GM18519 (cell line): Measurements from ENCODE around the gene WDR33.
A peak's percentile ranks its signal among the peaks of the same experiment; 100 is the strongest.

Source experiments
- ATAC-seq: cut with Tn5 transposase; IDR thresholded peaks from one replicate; pipeline ENCODE4 v1.9.1; 2021; ENCODE audit warnings: mild to moderate bottlenecking, moderate library complexity; ENCODE audit not compliant: unreplicated experiment, low FRiP score

The WDR33 gene

DNA sequence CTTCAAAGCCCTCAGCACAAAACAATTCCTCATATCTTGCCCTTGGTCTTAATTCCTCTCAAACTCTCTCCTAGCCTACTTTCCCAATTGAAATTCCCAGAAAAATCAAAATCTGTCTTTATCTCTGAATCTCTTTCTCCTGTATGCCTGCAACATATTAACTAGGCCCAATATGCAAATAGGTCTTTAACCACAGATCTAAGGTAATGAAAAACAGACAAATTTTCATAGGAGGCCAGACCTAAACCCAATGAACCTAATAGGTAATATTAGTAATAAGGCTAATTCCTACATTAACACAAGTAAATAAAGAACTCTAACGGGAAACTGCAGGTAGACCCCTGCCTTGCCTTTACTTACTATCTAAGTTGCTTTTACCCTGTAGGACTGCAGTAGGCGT is 41.4 kb downstream of the WDR33 start:
- no peak for ATAC-seq

DNA sequence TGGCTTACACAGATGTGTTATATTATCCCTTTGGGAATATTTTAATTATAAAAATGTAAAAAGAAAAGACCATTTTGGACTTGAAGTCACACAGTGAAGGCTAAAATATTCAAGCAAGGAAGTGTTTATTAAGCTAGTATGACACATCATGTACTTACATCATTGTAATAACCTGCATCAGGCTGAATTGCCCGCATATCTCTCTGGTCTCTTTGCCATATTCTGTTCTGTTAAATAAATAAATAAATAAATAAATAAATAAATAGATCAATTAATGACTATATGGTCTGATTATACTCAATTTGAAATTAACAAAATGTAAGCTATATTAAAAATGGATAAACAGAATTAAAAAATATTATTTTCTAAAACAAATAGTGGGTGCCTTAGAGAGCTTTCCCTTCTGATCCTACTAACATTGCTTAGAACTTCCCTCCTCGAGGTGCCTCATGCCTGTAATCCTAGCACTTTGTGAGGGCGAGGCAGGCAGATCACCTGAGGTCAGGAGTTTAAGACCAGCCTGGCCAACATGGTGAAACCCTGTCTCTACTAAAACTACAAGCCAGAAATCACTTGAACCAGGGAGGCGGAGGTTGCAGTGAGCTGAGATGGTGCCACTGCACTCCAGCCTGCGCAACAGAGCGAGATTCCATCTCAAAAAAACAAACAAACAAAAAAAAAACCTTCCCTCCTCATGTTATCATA is 42.0 kb downstream of the WDR33 start:
- no peak for ATAC-seq

DNA sequence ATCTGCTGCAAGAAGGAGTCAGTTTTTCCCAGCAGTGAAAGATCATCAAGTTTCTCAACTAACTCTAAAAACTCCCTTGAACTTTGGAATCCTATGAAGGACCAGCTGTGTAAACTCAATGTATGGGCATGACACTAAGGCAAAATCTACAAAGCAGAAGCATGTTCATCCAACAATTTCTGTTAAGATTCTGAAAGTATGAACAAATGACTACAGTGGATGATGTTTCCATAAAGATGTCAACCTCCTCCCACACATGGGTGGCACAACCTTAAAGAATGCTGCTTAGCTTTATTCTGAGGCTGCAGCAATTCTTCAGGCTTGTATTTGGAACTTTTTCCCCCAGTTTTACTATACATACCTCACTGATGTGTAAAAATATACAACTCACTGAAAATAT is 47.2 kb downstream of the WDR33 start:
- ATAC-seq: no peak

DNA sequence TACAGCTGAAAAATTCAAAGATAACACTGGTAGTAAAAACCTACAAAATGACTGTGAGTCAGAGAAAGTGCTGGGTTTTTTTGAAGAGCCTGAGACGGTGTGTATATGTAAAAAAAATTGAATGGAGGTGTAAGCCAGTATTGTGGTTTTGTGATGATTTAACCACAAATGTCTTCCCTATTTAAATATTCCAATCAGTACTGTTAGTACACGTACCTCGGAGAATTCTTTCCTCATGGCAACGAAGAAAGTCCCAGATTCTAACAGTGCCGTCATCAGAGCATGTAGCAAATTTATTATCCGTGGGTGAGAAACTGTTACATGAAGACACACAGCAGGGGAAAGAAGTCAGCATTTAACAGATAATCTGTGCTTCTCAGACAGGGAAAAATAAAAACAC is 48.1 kb downstream of the WDR33 start:
- ATAC-seq: no peak

DNA sequence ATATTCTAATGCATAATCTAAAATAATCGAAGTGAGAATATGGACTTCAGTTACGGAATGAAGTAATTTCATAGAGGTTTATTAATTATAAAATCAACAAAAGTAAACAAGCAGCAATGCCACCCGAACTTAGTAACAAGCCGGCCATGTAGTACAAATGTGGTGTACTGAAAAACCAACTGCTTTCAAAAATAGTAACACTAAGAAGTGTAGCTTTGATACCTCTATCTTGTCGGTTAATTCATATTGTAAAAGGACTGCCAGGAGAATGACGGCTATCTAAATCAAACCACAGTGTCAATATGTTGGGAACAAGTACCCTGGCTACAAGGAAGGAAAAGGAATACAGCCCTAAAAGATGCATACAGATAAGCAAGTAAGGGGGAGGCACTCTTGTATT is 48.5 kb downstream of the WDR33 start:
- no peak for ATAC-seq

DNA sequence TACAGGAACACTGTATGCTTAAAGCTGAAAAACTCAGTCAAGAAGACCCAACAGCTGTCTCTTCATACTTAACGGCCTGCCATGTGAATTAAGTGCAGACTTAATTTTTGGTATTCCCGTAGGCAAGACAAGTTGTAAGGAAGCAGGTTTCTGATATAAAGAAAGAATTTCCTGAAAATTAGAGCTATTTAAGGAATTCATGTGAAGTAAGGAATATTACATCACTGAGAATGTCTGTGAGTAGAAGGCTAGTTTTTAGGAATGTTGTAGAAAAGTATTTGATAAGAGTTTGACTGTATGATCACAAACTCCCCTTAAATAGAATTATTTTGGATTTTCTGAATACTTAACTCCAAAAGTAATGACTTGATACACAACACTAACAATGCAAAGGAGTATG is 51.0 kb downstream of the WDR33 start:
- ATAC-seq: no peak

DNA sequence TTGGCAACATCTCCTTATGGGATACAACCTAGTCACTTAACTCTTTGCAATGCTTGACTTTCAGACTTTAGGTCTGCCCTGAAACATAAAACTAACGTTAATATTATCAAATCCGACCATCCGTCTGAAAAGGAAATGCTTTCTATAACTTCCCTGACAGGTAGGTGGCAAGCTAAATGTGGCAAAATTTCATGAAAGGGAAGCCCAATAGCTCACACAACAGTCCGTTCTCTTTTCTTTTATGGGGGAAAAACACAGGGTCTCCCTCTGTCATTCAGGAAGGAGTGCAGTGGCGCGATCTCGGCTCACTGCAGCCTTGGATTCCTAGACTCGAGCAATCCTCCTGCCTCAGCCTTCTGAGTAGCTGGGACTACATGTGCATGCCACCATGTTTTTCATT is 56.8 kb downstream of the WDR33 start:
- no peak for ATAC-seq

DNA sequence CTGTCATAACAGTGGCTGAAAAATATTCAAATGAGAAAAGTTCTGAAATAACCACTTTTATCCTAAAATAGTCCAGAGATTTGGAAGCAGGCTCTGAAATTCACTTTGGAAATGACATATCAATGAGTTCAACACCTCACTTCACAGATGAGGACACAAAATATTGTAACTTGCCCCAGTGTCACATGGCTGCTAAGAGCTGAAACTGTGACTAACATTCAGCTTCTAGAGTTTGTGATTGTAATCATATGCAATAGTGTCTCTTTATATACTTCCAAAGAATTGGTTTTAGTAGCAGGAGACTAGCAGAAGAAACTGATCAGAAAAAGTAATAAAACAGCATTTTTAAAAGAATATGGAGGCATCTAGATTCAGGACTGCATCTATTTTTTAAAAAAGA is 57.6 kb downstream of the WDR33 start:
- ATAC-seq: no peak

DNA sequence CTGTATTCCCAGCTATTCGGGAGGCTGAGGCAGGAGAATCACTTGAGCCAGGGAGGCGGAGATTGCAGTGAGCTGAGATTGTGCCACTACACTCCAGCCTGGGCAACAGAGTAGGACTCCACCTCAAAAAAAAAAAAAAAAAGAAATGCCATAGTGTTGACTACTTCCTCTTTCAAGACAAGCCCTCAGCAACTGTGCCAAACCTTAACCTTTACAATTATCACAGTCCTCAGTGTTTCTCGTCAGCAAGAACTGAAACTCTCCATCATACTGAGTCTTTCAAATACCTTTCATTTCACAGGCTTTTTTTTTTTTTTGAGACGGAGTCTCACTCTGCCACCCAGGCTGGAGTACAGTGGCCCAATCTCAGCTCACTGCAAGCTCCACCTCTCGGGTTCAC is 61.4 kb downstream of the WDR33 start:
- peak; percentile 97 for ATAC-seq

DNA sequence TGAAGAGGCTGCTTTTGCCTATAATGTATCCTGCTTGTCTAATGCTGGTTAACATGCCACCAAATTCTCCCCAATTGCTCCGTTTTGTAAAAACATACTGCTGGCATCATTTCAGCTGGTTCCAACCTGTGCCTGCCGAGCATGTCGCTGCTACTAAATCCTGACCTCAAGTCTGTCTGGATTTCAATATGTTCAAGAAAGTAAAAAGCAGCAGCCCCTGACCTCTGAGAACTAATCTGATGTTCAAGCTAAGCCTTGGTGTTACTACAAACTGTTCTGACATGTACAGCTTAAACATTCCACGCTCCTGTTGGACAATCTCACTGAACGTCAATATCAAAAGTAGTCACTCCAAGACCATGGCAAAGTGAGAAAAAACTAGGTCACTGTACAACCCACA is 63.4 kb downstream of the WDR33 start:
- no peak for ATAC-seq

DNA sequence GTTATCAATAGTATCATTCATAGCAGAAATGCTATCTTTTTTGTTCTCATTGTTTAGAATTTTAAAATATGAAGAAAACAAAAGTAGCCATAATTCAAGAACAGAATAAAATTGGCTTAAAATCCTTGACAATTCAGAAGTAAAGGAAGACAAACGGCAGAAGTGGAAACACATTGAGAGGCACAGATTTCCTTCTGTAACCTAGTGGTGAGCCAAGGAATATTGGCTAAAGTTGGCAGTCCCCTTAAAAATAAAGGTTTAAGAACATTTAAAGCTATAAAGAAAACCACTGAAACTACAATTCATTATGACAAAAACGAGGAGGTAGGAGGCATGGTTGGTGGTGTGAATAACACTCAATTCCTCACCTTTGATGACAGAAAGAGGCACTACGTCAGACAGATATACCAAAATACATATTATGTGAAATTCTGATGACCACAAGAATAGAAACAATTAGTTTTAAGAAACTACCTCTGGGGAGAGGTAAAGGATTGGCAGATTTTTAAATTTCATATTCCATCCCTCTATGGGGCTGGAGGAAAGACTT is 67.4 kb downstream of the WDR33 start:
- no peak for ATAC-seq

DNA sequence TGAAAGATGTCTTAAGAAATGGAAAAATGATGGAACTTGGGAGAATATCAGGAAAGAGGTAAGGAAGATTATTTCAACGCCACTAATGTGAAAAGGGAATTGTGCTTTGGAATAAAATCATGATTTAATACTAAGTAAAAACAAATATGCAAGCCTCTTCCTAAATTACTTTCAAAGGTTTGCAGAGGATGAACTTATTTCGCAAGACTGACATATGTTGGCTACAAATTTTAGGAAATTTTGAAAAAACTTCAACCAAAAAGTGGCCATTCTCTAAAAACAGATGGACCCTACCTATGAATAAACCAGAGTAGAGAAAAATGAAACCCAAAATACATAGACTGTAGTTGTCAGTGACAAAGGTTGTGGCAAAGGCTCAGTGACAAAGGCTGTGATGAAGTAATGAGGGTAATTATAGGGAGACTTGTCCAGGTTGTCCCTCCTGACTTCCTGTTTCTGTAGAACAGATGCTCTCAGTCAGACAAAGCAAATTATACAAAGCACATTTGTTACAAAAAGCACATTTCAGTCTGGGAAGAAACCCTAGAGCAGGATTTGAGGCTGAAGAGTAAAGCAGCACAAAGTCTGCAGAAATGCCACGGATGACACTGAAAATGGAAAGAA is 70.2 kb downstream of the WDR33 start:
- no peak for ATAC-seq

DNA sequence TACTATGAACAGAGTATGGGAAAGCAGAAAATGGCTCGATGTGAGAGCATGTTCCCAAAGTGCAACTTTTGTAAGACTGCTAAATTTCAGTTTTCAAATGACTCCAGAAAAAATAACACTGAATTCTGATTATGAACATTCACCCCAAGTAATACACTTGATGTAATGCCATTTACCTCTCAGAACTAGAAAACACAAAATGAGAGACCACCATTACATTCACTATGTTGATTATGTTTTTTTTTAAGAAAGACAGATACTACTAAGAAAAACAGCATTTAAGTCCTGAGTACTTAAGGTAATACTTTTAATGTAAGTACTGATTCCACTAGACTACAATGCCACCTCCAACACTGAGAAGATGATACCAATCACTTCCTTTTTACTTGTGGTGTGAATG is 71.2 kb downstream of the WDR33 start:
- no peak for ATAC-seq

DNA sequence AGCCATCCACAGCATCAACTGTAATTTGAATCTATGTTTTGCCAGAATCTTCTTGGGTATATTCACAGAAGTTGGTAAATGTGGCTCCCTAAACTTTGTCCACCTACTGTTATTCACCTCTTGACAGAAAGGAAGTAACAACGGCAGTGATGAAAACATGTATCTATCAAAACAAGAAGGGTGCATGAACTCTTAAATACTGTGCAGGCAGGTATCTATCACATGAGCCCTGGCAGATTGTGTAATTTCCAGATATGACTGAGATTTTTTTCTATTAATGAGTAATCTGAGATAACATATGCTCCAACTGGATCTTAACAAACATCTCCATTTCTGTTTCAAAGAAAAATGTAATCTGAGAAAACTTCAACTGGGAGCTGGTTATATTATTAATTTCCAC is 73.1 kb downstream of the WDR33 start:
- no peak for ATAC-seq

DNA sequence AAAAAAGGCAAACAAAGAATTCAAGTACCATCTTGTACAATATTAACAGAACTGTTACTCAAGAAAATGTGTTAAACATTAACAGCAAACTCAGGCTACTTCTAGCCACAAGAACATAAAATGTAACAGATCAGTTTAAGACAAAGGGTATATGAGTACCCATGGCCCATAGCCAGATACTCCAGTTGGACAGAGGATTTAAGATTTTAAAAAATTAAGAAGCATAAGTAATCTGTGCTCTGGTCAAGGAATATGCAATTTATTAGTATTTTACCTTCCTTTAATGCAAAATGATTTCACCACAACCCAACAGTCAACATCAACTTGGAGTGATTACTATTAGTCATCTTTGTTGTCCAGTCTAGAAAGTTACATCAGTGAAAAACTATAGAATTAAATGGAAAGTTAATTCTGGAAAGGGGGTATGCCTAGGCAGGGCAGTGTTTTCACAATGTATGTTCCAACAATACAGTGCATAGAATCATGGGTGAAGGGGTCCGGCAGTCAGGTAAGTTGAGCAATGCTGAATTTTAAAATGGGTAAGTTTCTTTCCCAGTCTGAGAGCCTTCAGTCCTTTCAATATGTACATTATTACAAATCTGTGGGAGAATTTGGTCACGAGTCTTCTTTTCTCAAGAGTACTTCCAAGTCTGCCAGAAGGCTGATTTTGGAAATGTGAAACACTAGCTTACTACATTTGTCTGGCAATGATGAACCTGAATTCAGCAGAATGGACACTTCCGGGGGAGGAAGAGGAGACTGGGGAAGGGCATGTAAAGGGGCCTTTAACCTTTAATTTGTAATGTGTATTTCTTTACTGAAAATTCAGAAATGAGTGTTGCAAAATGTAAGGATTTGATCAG is 75.2 kb downstream of the WDR33 start:
- ATAC-seq: no peak

DNA sequence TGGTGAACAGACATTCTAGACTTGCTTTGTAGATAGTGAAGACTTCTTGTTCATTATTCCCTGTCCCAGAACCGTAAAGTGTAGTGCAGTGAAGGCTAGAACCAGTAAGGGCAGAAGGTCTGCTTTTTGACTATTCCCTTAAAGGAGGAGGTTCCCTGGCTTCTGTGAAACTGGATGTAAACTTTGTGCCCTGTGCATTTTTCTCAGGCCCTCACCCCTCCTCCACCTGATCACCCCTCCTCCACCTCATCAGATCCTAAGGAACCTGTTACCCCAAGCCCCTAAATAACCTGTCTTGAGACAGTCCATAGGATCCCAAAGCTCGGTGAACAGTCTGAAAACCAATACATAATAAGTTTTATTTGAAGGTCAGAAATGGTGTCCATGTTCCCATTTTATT is 75.9 kb downstream of the WDR33 start:
- ATAC-seq: no peak

DNA sequence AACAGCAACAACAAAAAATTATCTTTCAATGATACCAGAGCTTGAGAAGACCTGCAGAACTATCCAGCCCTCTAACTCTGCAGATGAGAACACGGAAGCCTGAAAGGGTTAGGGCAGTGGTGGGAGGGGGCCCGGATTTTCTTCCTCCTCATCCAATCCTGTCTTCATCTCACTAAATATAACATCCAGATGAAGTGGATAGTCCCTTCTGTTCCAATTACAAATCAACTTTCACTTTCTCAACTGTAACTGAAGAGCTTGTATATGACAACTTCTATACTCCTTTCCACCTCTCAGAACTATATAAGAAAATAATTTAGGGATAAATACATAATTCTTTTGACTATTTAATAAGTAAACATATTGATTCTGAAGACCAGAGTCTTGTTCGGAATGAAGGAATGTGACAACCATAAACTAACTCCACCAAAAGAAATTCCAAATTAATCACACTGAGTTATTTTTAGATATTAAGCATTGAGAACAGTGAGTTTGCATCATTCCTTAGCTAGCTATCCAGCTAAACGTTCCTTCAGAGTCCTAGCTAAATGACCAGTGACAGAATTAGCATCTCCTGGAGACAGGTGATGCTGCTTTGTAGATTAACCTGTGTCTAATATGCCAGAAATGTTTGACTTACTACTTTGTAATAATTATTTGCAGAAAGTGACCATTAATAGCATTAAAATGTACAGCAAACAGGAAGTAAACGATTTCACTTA is 77.0 kb downstream of the WDR33 start:
- ATAC-seq: no peak

DNA sequence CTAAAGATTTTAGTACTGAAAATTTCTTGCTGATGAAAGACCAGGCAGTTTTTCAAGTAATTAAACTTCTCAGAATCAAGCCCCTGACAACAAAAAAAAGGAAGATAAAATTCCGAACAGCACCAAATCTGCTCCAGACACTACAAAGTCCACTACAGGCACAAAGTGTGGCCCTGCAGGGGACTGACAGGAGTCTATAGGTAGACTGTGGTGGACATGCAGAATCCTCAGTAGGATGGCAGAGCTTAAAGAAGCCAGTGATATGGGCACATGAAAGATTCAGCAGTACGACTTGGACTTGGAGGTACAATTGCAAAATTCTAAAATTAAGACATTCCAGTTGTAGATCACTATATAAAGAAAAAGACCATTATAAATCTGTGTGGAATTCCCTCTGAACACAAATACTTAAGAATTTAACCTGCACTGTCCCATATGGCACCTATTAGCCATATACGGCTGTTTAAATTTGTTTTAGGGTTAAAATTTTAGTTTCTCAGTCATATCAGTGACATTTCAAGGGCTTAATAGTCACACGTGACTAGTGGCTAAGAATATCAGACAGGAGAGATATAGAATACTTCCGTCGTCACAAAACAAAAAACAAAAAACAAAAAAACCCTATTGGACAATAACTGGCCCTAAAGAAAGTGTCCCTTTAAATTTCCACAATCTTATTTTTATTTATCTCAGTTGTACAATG is 77.7 kb downstream of the WDR33 start:
- ATAC-seq: no peak

DNA sequence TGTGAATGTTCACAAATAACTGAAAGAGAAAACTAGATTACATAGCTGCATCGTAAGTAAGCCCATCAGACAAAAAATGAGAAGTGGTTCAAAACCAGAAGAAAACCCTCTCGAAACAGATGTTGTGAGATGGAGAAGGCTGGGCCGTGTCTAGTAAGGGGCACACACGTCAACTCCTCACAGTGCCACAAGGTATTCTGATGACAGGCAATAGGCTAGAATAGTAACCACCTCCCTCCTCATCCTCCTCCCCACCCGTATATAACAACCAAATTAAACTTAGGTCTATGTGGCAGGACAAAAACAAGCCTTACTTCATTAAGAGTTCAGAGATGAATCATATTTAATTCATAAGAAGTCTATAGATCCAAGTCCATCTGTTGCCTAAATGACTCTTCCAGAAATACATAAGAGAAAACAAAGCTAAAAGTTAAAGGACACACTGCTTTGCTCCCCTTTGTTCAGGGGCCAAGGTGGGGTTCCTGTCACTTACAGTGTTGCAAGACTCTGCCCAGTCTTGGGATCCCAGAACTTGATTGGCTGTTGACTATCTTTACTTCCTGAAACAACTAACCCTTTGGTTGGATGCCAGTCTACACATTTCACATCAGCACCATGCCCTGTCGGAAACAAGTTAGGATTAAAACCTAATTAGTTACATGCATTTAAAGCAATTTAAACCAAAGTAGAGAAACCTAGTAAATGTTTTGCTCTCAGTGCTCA is 84.7 kb downstream of the WDR33 start:
- ATAC-seq: no peak
